ENCODE measurements around the gene TACC3.

The TACC3 gene

GRCh38 chr4:1712216-1713002 is 8.9 kb upstream of the TACC3 start, which contains the start of gene SLBP (continued):
- no peak for TF ChIP-seq ZSCAN18 (tag by site-specific recombination; IDR thresholded peaks at IDR 0.05)
- TF ChIP-seq ZNF629 (tag by site-specific recombination; IDR thresholded peaks at IDR 0.05): peak; percentile 86; the same call in 1 of the 2 replicates
- no peak for TF ChIP-seq BCL6B (tag by site-specific recombination; IDR thresholded peaks at IDR 0.05)
- no peak for TF ChIP-seq ZNF138 (tag by site-specific recombination; IDR thresholded peaks at IDR 0.05; ENCODE audit: borderline replicate concordance)
- no peak for TF ChIP-seq ZBTB6 (tag by site-specific recombination; IDR thresholded peaks at IDR 0.05)
- no peak for TF ChIP-seq ZNF140 (tag by site-specific recombination; IDR thresholded peaks at IDR 0.05)
- no peak for TF ChIP-seq ZNF202 (tag by site-specific recombination; IDR thresholded peaks at IDR 0.05; ENCODE audit: borderline replicate concordance)
- TF ChIP-seq ZNF785 (tag by site-specific recombination; IDR thresholded peaks at IDR 0.05): 0 out of 2 replicates have a peak, but pooled peaks have one; percentile 58
- no peak for TF ChIP-seq YY1 (tag by site-specific recombination; IDR thresholded peaks at IDR 0.05)
- TF ChIP-seq ZNF501 (tag by site-specific recombination; IDR thresholded peaks at IDR 0.05): peak; percentile 85; the same call in 1 of the 2 replicates
- no peak for TF ChIP-seq ZNF174 (tag by site-specific recombination; IDR thresholded peaks at IDR 0.05)
- TF ChIP-seq ZNF302 (tag by site-specific recombination; IDR thresholded peaks at IDR 0.05; ENCODE audit: low read depth): no peak
- no peak for TF ChIP-seq ZNF37A (tag by site-specific recombination; IDR thresholded peaks at IDR 0.05)
- TF ChIP-seq ZNF366 (tag by site-specific recombination; conservative IDR thresholded peaks at IDR 0.05): no peak
- TF ChIP-seq SCRT2 (tag by site-specific recombination; IDR thresholded peaks at IDR 0.05): no peak
- no peak; the same call in 1 of the 2 replicates for TF ChIP-seq ZSCAN5A (tag by site-specific recombination; IDR thresholded peaks at IDR 0.05)
- no peak for TF ChIP-seq ZNF266 (tag by site-specific recombination; IDR thresholded peaks at IDR 0.05; ENCODE audit: low read depth)
- TF ChIP-seq ZFHX2 (tag by site-specific recombination; conservative IDR thresholded peaks at IDR 0.05): peak; percentile 77
- TF ChIP-seq EGR2 (tag by site-specific recombination; IDR thresholded peaks at IDR 0.05; ENCODE audit: low read depth): peak; percentile 58
- TF ChIP-seq ZBTB1 (tag by site-specific recombination; IDR thresholded peaks at IDR 0.05): no peak
- no peak for TF ChIP-seq ZNF513 (tag by site-specific recombination; IDR thresholded peaks at IDR 0.05)
- no peak for TF ChIP-seq ZNF558 (tag by site-specific recombination; IDR thresholded peaks at IDR 0.05)
- no peak for TF ChIP-seq ZNF133 (tag by site-specific recombination; IDR thresholded peaks at IDR 0.05)
- peak; percentile 59; the same call in 1 of the 2 replicates for TF ChIP-seq ZNF24 (tag by site-specific recombination; IDR thresholded peaks at IDR 0.05)
- no peak for TF ChIP-seq CTCF (tag by site-specific recombination; IDR thresholded peaks at IDR 0.05)
- TF ChIP-seq ZNF280C (tag by site-specific recombination; IDR thresholded peaks at IDR 0.05): no peak
- no peak for TF ChIP-seq YY2 (tag by site-specific recombination; IDR thresholded peaks at IDR 0.05)
- peak; percentile 81; the same call in 1 of the 2 replicates for TF ChIP-seq BCL11B (tag by site-specific recombination; IDR thresholded peaks at IDR 0.05; ENCODE audit: low read depth)
- TF ChIP-seq ZNF341 (tag by site-specific recombination; IDR thresholded peaks at IDR 0.05; ENCODE audit: low read depth): no peak
- TF ChIP-seq ZSCAN16 (tag by site-specific recombination; IDR thresholded peaks at IDR 0.05): no peak

All from HEK293 (cell line).